Thoracic aorta (tissue), 2 donors: ENCODE results near the gene KLHL29. TPM values are rescaled to one million over a fixed set of nuclear protein-coding genes. Genes with fewer than 3 reads are reported as not detected.
A peak's percentile ranks its signal among the peaks of the same experiment; 100 is the strongest.

ENCODE experiments used
- ATAC-seq: fragments of 150-250 bp; one replicate; pipeline ENCODE4 v1.8.0; 2017; ENCODE audit warnings: low read depth; ENCODE audit not compliant: insufficient number of reproducible peaks, low FRiP score
- DNase-seq: peaks from one replicate; pipeline ENCODE4 v3.0.0-alpha.2; 2020; ENCODE audit warnings: low spot score
- H3K27ac ChIP-seq, 2 donors: fragments of 200-600 bp; sonication (generic); 1 replicate in 1 of 2; 2 replicates in 1 of 2; pipeline ENCODE4 v1.5.1; 2016; ENCODE audit warnings: mild to moderate bottlenecking in 2 of 2, moderate library complexity in 2 of 2
- H3K27me3 ChIP-seq: fragments of 200-600 bp; sonication (generic); replicated peaks from 2 replicates; pipeline ENCODE4 v1.6.0; 2016; ENCODE audit warnings: mild to moderate bottlenecking; ENCODE audit not compliant: insufficient read depth
- H3K36me3 ChIP-seq: fragments of 200-600 bp; sonication (generic); one replicate; pipeline ENCODE4 v1.5.1; 2016
- H3K4me1 ChIP-seq, 2 donors: fragments of 200-600 bp; sonication (generic); 1 replicate in 1 of 2; 2 replicates in 1 of 2; pipeline versions ENCODE4 v1.5.1 to v1.6.0; 2016; ENCODE audit warnings: low read depth in 2 of 2, mild to moderate bottlenecking in 1 of 2; ENCODE audit not compliant: control insufficient read depth in 1 of 2
- H3K4me3 ChIP-seq: fragments of 200-600 bp; sonication (generic); 2 replicates; pipeline ENCODE4 v1.5.1; 2016; ENCODE audit warnings: mild to moderate bottlenecking
- H3K9me3 ChIP-seq: fragments of 200-600 bp; sonication (generic); 2 replicates; pipeline ENCODE4 v1.5.1; 2016
- CTCF ChIP-seq: fragments of 200-600 bp; sonication (generic); IDR thresholded peaks from one replicate; pipeline ENCODE4 v1.5.1; 2019; ENCODE audit warnings: antibody characterized with exemption
- total RNA-seq, 2 donors: library from RNA; depleted of rRNA; stranded (reverse); fragments of >200 nt; gene quantifications; one replicate each; pipeline versions ENCODE4 v1.1.0 to v1.2.3, GENCODE V29; 2016

The KLHL29 gene
- total RNA-seq, 2 donors from 2014 or later = 18.5 to 24.4 TPM

DNA sequence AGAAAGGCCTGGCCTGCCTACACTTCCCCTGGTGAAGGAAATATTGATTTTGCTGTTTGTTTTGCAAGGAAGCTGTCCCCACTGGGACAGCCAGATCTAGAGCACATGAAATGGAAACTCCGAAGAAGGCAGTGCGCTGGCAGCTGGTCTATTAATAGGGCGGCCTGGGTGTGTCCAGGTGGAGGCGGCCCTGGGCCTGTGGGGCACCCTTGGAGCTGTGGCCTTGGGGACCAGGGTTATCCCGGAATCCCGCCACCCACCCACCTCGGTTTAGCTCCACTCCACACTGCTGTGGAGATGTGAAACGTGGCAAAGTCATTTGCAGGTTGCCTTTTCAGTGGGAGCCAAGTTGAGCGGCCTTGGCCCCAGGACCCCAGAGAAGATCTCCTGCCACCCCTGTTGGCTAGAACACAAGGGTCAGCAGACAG is 204.3 kb downstream of the KLHL29 start:
- no peak for TF ChIP-seq CTCF
- H3K9me3 ChIP-seq = no peaks in the 10 kb centered on the region
- peak overlapping the region in 1 of 2 donors; percentile 42 for H3K27ac ChIP-seq
- H3K4me1 ChIP-seq = peaks cover 13 to 32% of the 10 kb centered on the region in 2 donors
- no peak overlapping the region for H3K4me3 ChIP-seq
- DNase-seq = no peak
- ATAC-seq = no peak
- no peaks in the 10 kb centered on the region for H3K36me3 ChIP-seq
- H3K27me3 ChIP-seq = no peaks in the 10 kb centered on the region

DNA sequence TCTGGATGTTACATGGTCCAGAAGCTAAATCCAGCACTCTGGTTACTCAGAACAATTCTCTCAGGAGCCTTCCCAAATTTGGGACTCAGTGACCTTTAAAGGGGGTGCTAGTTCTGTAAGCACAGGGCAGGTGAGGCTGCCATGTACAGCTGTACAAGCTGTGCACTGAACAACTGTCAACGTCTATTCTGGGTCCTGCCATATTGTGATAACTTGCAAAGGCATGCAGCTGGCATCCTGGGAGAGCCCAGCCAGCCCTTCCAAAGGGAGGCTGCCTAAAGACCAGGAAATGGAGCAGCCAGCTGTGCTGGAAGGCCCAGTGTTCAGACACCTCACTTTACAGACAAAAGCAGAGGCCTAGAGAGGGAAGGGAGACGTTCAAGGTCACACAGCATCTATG is 204.8 kb downstream of the KLHL29 start:
- peak; percentile 9 for ATAC-seq
- H3K27ac ChIP-seq = peak overlapping the region in 1 of 2 donors; percentile 42
- H3K4me1 ChIP-seq = peaks cover 11 to 32% of the 10 kb centered on the region in 2 donors
- no peaks in the 10 kb centered on the region for H3K9me3 ChIP-seq
- no peaks in the 10 kb centered on the region for H3K27me3 ChIP-seq
- no peaks in the 10 kb centered on the region for H3K36me3 ChIP-seq
- TF ChIP-seq CTCF = no peak
- no peak for DNase-seq
- no peak overlapping the region for H3K4me3 ChIP-seq

DNA sequence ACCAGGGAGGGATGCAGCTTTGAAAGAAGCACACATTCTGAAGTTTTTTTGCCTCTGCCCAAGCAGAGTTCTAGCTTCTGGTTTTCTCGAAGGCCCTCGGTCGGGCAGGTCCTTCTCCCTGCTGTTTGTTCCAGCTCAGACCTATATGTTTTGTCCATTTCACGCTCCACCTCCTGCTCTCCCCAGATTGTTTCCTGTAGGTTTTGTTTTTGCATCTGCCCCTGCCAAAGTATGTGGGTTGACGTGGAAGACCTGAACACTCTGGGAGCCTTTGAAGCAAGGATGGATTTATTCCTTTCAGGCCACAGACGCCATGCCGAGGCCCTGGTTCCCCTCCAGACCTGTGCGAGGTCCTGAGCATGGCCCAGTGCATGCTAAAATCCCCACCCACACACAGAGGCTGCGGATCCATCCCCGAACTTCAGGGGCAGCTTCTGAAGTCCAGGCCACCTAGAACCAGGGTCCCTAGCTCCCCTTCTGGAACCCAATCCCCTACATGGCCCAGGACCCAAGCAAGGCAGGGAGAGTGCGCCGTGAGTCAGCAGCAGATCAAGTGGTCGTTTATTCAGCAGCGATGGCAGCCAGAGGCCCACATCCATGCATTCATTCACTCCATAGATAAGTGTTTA is 205.4 kb downstream of the KLHL29 start:
- no peak overlapping the region for H3K27ac ChIP-seq
- no peaks in the 10 kb centered on the region for H3K36me3 ChIP-seq
- H3K27me3 ChIP-seq = no peaks in the 10 kb centered on the region
- H3K9me3 ChIP-seq = no peaks in the 10 kb centered on the region
- H3K4me3 ChIP-seq = no peak overlapping the region
- H3K4me1 ChIP-seq = peaks cover 8 to 31% of the 10 kb centered on the region in 2 donors
- ATAC-seq (peak; percentile 31), DNase-seq (no peak)
- no peak for TF ChIP-seq CTCF

GRCh38 chr2:23591111-23591510 is 206.1 kb downstream of the KLHL29 start:
- Histone ChIP-seq H3K4me3 (no peak overlapping the region), H3K36me3 (no peaks in the 10 kb centered on the region), H3K9me3 (no peaks in the 10 kb centered on the region), H3K27ac (no peak overlapping the region), H3K4me1 (peaks cover 8 to 31% of the 10 kb centered on the region in 2 donors), H3K27me3 (no peaks in the 10 kb centered on the region)
- DNase-seq = no peak
- no peak for ATAC-seq
- TF ChIP-seq CTCF = no peak

DNA sequence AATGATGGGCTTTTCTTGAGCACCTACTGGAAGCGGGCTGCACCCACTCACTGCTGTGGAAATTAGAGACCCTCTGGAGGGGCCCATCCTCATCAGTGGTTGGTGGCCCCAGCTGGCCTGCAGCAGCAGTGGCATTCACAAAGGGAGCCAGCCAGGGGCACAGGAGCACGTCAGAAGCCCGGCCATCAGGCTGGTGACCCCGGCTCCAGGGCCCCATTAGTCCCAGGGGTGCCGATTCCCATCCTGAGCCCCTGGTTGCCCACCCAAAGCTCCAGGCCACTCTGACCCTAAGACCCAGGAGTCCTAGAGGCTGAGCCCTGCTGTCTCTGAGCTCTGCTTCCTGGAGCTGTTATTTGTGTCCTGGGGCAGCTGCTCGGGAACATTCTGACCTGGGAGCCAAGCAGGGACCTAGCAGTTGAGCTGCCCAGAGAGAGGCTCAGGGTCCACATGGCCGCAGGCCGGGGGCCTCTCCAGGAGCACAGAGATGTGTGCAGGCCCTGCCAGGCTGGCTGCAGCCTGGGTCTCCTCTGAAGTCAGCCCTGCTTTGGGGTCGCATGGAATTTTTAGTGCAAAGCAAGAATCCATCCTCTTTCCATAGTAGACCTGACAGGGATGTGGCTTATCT is 207.2 kb downstream of the KLHL29 start:
- Histone ChIP-seq H3K4me1 (peaks cover 15 to 33% of the 10 kb centered on the region in 2 donors), H3K36me3 (no peaks in the 10 kb centered on the region), H3K27ac (no peak overlapping the region), H3K9me3 (no peaks in the 10 kb centered on the region), H3K27me3 (no peaks in the 10 kb centered on the region), H3K4me3 (no peak overlapping the region)
- ATAC-seq (no peak), DNase-seq (no peak)
- TF ChIP-seq CTCF = no peak
